GM23338 (cell line): Measurements from ENCODE around the gene GALNT6. TPM values are rescaled to one million over a fixed set of nuclear protein-coding genes. Genes with fewer than 3 reads are reported as not detected.

ENCODE experiments used
- REST ChIP-seq: IDR thresholded peaks from one replicate; pipeline ENCODE4 v1.6.1; 2018; ENCODE audit warnings: antibody characterized with exemption; ENCODE audit not compliant: unreplicated experiment
- ZNF462 ChIP-seq: fragments of 250-450 bp; sonication (Bioruptor Pico); IDR thresholded peaks from 2 replicates; pipeline ENCODE4 v1.5.0; 2020; ENCODE audit warnings: mild to moderate bottlenecking, moderate library complexity
- polyA plus RNA-seq: library from polyadenylated mRNA; unstranded; fragments of >200 nt; fragmentation: Nextera tagmentation; extraction: Ambion mirVana; gene quantifications from 2 replicates; pipeline ENCODE4 v1.2.1, GENCODE V29; 2016
- total RNA-seq: library from RNA; depleted of rRNA; stranded (reverse); fragments of >200 nt; shearing (Covaris generic); gene quantifications from 2 replicates; pipeline ENCODE4 v1.2.3, GENCODE V29; 2014
- TF ChIP-seq, protein P1 (sequence below): IDR thresholded peaks from 2 replicates; pipeline ENCODE4 v1.6.1; 2016; ENCODE audit warnings: antibody characterized with exemption
- TF ChIP-seq, protein P2 (sequence below), 2 experiments: fragments of 200-600 bp in 1 of 2; sonication (generic) in 1 of 2; conservative IDR thresholded peaks; 2 replicates each; pipeline versions ENCODE4 v1.5.1 to v1.6.1; 2016 to 2017; ENCODE audit warnings: antibody characterized with exemption in 2 of 2, low read depth in 2 of 2, mild to moderate bottlenecking in 2 of 2, moderate library complexity in 1 of 2

GALNT6 gene
- total and polyA plus RNA-seq, 2 experiments from 2014 or later, result 8.1 to 18.6 TPM

DNA sequence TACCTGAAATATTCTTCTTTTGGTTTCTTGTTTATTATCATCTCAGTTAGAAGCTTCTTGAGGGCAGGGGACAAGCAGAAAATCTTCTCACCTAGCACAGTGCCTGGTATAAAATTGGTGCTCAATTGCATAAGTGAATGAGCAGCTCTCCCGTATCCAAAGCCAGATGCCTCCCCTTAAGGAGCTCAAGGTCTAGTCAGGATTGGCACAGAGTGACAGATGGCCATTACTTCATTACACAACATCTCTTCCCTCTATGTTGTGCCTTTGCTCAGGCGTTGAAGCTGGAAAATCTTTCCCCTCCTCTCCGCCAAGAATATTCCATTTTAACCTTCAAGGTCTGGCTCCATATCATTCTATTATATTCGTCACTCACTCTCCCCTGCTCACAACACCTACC is 37.0 kb upstream of the GALNT6 start (continued):
- no peak for TF ChIP-seq ZNF462 (CRISPR knock-in tag)
- TF ChIP-seq, protein P1, sequence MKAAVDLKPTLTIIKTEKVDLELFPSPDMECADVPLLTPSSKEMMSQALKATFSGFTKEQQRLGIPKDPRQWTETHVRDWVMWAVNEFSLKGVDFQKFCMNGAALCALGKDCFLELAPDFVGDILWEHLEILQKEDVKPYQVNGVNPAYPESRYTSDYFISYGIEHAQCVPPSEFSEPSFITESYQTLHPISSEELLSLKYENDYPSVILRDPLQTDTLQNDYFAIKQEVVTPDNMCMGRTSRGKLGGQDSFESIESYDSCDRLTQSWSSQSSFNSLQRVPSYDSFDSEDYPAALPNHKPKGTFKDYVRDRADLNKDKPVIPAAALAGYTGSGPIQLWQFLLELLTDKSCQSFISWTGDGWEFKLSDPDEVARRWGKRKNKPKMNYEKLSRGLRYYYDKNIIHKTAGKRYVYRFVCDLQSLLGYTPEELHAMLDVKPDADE, result no peak
- TF ChIP-seq REST, result no peak
- TF ChIP-seq, protein P2, sequence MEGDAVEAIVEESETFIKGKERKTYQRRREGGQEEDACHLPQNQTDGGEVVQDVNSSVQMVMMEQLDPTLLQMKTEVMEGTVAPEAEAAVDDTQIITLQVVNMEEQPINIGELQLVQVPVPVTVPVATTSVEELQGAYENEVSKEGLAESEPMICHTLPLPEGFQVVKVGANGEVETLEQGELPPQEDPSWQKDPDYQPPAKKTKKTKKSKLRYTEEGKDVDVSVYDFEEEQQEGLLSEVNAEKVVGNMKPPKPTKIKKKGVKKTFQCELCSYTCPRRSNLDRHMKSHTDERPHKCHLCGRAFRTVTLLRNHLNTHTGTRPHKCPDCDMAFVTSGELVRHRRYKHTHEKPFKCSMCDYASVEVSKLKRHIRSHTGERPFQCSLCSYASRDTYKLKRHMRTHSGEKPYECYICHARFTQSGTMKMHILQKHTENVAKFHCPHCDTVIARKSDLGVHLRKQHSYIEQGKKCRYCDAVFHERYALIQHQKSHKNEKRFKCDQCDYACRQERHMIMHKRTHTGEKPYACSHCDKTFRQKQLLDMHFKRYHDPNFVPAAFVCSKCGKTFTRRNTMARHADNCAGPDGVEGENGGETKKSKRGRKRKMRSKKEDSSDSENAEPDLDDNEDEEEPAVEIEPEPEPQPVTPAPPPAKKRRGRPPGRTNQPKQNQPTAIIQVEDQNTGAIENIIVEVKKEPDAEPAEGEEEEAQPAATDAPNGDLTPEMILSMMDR (conservative IDR thresholded peaks at IDR 0.05; ENCODE audit: low read depth in 2 of 2), result no peak
